ENCODE data around the gene FBXO30. TPM values are rescaled to one million over a fixed set of nuclear protein-coding genes. Genes with fewer than 3 reads are reported as not detected.

Gene FBXO30
- total RNA-seq, 1 experiment from 2014 or later: 7.7 TPM

GRCh38 chr6:145765449-145765848 lies 49.1 kb downstream of the FBXO30 start:
- in situ Hi-C loops (cut with HindIII; ENCODE audit: low sequenced_read_pairs): no loop called here
- no peak for DNase-seq (ENCODE audit: low spot score)

DNA sequence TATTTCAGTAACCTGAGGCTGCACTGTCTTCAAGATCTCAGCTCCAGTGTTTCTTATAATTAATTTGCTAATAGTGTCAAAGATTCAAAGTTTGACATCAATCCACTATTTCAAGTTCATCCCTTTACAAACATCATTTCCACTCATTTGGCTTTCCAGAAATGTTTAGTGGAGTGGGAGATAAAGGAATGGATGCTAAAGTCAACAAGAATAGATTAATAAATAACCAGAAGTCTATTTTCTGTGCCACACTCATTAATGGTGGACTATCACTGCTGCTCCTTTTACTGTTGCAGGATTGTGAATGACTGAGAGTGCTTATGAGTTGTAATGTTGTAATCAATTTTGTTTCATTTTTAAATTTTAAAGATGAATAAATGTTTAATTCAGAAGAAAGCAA lies 50.9 kb downstream of the FBXO30 start:
- no peak for DNase-seq (ENCODE audit: low spot score)
- in situ Hi-C loops (cut with HindIII; ENCODE audit: low sequenced_read_pairs): no loop called here

- in situ Hi-C loops (cut with HindIII; ENCODE audit: low sequenced_read_pairs): no loop called here
- DNase-seq (ENCODE audit: low spot score): no peak
Observed at GRCh38 chr6:145761584-145761983, 53.0 kb downstream of the FBXO30 start.

- DNase-seq (ENCODE audit: low spot score): no peak
- in situ Hi-C loops (cut with HindIII; ENCODE audit: low sequenced_read_pairs): no loop called here
Observed at GRCh38 chr6:145758113-145758512, 56.5 kb downstream of the FBXO30 start.

DNA sequence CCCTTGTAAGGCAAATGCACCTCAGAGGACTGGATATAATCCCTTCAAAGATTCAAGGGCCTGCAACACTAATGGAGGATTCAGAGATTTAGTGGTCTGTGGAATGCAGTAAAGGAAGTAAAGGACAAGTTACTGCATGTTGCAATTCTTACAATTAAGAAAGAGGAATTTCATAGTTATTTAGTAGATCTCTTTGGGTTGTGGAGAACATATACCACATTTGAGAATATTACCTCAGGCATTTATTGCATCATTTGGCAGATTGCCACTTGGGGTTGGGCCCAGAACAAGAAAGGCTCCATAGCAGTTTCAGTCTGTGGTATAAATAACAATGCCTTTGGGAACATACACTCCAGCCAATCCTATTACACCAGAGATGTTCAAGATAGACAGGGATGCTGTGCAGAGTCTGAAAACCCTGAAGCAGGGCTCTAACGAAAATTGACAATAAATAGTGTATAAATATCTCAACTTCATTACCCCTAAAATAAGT lies 58.4 kb downstream of the FBXO30 start:
- no peak for DNase-seq (ENCODE audit: low spot score)
- in situ Hi-C loops (cut with HindIII; ENCODE audit: low sequenced_read_pairs): no loop called here

DNA sequence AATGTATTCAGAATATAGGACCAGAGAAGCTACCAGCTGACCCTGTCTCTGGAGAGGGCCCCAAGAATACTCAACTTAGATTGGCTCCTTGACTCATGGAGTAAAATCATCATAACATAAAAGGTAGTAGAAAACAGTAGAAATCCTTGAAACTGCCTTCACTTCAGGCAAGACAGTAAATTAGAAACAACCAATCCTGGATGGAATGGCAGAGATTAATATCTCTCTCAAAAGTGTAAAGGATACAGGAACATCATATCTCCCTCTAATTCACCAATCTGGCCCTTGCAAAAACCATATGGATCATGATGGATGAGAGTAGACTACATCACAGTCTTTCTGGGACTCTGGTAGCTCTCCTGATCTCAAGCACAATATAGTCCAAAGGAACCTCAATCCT lies 58.9 kb downstream of the FBXO30 start:
- no peak for DNase-seq (ENCODE audit: low spot score)
- in situ Hi-C loops (cut with HindIII; ENCODE audit: low sequenced_read_pairs): no loop called here

GRCh38 chr6:145752638-145753037 lies 62.0 kb downstream of the FBXO30 start:
- in situ Hi-C loops (cut with HindIII; ENCODE audit: low sequenced_read_pairs): no loop called here

DNA sequence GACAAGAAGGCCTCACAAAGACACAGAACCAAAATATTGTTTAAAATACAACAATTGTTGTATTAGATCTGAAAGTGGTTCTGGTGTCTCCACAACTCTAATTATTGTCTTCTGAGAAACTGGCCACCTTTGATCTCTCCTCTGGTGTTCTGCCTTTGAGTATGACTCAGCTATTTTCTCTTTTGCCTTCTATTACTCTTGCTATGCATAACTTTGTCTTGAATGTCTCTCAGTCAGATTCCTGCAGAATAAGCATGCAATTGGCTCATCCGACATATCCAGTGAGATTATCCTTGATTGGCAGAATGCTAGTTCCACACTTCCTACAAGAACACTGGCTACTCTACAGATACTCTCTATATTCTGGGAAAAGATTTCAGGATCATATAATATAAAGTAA lies 65.0 kb downstream of the FBXO30 start:
- DNase-seq (ENCODE audit: low spot score): no peak
- in situ Hi-C loops (cut with HindIII; ENCODE audit: low sequenced_read_pairs): no loop called here

More at GRCh38 chr6:145752638-145753037, 62.0 kb downstream of the FBXO30 start:
- no peak for DNase-seq (ENCODE audit: low spot score)

- in situ Hi-C loops (cut with HindIII; ENCODE audit: low sequenced_read_pairs): no loop called here
Observed at GRCh38 chr6:145745861-145746260, 68.7 kb downstream of the FBXO30 start.

DNA sequence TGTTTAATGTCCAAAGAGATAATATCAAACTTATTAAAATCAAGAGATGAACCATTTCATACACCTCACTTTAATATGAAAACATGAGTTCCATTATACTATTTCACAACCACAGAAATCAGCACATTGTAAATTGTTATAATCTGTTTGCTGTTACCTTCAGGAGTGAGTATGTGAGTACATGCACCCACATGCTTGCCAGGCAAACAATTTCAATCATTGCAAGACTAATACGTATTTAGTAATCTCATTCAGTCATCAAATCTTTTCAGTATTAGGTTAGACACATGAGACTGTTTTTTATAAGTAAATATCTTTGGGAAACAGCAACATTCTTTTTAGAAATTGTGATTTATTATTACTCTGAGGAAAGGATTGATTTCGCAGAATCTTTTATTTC lies 70.0 kb downstream of the FBXO30 start:
- in situ Hi-C loops (cut with HindIII; ENCODE audit: low sequenced_read_pairs): no loop called here
- no peak for DNase-seq (ENCODE audit: low spot score)

More at GRCh38 chr6:145745861-145746260, 68.7 kb downstream of the FBXO30 start:
- DNase-seq (ENCODE audit: low spot score): no peak

Other genes starting within 250 kb of the FBXO30 start
- 8.0 and 8.5 TPM in 2 replicates for gene EPM2A, start 79.3 kb downstream of the FBXO30 start, total RNA-seq (2014; rRNA removed; shearing (Covaris generic))
- 7.0 and 14.1 TPM in 2 replicates for gene SHPRH, start 149.6 kb upstream of the FBXO30 start, total RNA-seq (2014; rRNA removed; shearing (Covaris generic))
- not detected in 2 replicates for gene GRM1, start 214.3 kb upstream of the FBXO30 start, total RNA-seq (2014; rRNA removed; shearing (Covaris generic))